SK-N-MC (cell line): ENCODE data around the gene CIZ1.

Experiments used
- DNase-seq: peaks from one replicate; pipeline ENCODE4 v3.0.0-alpha.2; 2011; ENCODE audit warnings: low read depth, low spot score
- H3K27ac ChIP-seq: fragments of 200-600 bp; sonication (generic); 2 replicates; pipeline ENCODE4 v1.5.1; 2016; ENCODE audit warnings: mixed run types
- H3K36me3 ChIP-seq: fragments of 200-600 bp; sonication (generic); 2 replicates; pipeline ENCODE4 v1.6.1; 2017; ENCODE audit warnings: antibody characterized with exemption, low read length, mixed read lengths; ENCODE audit not compliant: insufficient read depth
- H3K4me3 ChIP-seq: fragments of 200-600 bp; sonication (generic); 2 replicates; pipeline ENCODE4 v1.5.1; 2016
- H3K9ac ChIP-seq: fragments of 200-600 bp; sonication (generic); 2 replicates; pipeline ENCODE4 v1.8.0; 2017; ENCODE audit warnings: mixed run types, mixed read lengths; ENCODE audit not compliant: insufficient read length
- H3K9me3 ChIP-seq: fragments of 200-600 bp; sonication (generic); 2 replicates; pipeline ENCODE4 v1.6.1; 2017; ENCODE audit warnings: low read depth, mild to moderate bottlenecking, antibody characterized with exemption, low read length, moderate library complexity, mixed read lengths
- EZH2 ChIP-seq: fragments of 200-600 bp; sonication (generic); IDR thresholded peaks from one replicate; pipeline ENCODE4 v1.6.1; 2017; ENCODE audit warnings: antibody characterized with exemption
- FOXP2 ChIP-seq: optimal IDR thresholded peaks from 2 replicates; pipeline ENCODE3; 2011; ENCODE audit warnings: mild to moderate bottlenecking, moderate library complexity; ENCODE audit not compliant: insufficient read depth; ENCODE audit errors: extremely low read length, control extremely low read depth
- POLR2AphosphoS5 ChIP-seq: IDR thresholded peaks from 2 replicates; pipeline ENCODE4 v1.6.1; 2012; ENCODE audit warnings: mild to moderate bottlenecking, low read depth, low read length, borderline replicate concordance

Gene CIZ1

DNA sequence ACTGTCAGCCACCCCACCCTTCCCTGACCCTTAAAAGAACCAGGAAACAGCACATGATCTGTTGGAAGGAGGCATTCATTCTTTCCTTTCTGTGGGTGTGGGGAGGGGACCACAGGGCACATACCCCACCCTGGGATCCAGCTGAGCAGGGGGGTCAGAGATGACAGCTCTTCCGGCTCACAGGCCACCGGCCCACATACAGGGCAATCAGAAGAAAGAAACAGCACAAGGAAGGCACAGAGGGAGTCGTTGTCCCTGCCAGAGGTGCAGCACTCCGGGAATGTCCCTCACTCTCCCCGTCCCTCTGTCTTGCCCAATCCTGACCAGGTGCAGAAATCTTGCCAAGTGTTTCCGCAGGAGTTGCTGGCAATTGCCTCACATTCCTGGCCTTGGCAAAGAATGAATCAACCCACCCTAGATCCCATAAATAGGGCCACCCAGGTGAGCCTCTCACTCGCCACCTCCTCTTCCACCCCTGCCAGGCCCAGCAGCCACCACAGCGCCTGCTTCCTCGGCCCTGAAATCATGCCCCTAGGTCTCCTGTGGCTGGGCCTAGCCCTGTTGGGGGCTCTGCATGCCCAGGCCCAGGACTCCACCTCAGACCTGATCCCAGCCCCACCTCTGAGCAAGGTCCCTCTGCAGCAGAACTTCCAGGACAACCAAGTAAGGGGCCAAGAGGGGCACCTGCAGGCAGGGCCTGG is 42.2 kb downstream of the CIZ1 start, which contains the start of gene LCN2:
Gene LCN2 (plus strand): TSS at position 453 of the 701 bp plus-strand sequence. CDS start 73 bp downstream, at position 526.
- H3K36me3 ChIP-seq = no peaks in the 10 kb centered on the region
- no peak within 1 kb of the TSS for H3K27ac ChIP-seq
- no peaks in the 10 kb centered on the region for H3K9me3 ChIP-seq
- no peak within 1 kb of the TSS for H3K9ac ChIP-seq
- TF ChIP-seq FOXP2 (no peak), EZH2 (no peak), POLR2AphosphoS5 (no peak)
- H3K4me3 ChIP-seq = no peak within 1 kb of the TSS
- no peak for DNase-seq

DNA sequence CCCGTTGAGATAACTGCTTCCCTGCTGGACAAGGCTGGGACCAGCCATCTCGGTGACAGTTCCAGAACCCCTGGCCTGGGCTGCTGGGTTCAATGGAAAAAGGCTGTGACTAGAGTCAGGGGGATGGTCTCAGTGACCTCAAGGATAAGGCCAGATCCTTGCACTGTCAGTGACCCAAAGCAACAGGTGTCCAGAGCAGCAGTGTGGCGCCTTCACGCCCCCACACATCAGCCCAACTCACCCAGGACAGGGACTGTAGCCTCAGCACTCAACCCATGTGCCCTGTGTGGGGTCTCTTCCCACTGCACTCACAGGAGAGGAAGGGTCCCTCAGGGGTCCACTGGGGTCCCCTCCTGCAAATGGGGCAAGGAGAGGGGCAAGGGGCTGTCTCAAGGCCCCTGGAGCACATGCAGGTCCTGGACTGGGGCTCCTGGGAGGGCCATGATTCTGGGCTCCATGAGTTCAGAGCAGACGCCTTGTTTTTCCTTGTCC is 42.8 kb downstream of the CIZ1 start:
- no peak overlapping the region for H3K27ac ChIP-seq
- TF ChIP-seq EZH2 (no peak), POLR2AphosphoS5 (no peak), FOXP2 (no peak)
- no peaks in the 10 kb centered on the region for H3K9me3 ChIP-seq
- H3K4me3 ChIP-seq = no peak overlapping the region
- H3K36me3 ChIP-seq = no peaks in the 10 kb centered on the region
- no peak overlapping the region for H3K9ac ChIP-seq
- DNase-seq = no peak

DNA sequence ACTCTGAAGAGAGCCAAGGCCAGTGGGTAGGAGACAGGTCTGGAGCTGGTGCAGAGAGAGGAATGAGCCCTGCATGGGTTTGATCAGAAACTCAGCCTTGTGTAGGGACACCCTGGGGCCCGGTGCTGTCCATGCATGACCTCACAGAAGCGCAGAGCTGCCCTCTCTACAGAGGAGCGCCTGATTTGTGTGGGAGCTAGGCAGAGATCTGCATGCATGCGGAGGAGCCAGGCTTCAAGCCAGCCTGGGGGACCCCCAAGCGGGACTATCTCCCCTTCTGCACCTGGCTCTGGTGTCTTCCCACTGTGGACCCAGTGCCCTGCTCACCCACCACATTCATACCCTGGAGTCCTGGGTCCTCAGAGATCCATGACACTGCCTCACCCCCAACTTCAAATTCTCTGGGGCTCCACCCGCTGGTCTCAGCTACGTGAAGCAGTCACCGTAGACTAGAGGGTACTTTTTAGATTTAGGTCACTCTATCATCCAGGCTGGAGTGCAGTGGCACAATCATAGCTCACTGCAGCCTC is 44.7 kb downstream of the CIZ1 start:
- no peak overlapping the region for H3K4me3 ChIP-seq

DNA sequence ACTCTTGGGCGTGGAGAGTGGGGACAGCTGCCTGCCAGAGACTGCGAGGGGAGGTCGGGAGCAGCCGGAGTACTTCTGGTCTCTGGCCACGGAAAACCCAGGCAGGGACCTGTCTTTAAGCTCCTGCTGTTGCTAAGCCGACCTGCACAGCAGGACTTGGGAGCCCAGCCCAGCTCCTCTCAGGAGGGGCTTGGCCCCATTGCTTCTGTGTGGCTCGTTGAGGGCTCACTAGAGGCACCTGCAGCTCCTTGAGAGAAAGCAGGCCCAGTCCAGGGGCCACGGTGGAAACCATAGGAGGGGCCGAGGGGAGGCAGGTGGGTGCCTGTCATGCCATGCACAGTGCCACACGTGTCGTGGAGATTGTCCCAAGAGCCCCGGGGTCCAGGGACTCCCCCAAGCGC is 45.4 kb downstream of the CIZ1 start:
- H3K4me3 ChIP-seq = no peak overlapping the region
- no peak overlapping the region for H3K27ac ChIP-seq
- no peaks in the 10 kb centered on the region for H3K9me3 ChIP-seq
- TF ChIP-seq EZH2 (no peak), POLR2AphosphoS5 (no peak), FOXP2 (no peak)
- H3K9ac ChIP-seq = no peak overlapping the region
- no peak for DNase-seq
- no peaks in the 10 kb centered on the region for H3K36me3 ChIP-seq

More for the DNA sequence above, 44.7 kb downstream of the CIZ1 start:
- no peak for TF ChIP-seq FOXP2
- no peak for TF ChIP-seq EZH2
- no peak for TF ChIP-seq POLR2AphosphoS5
- H3K9me3 ChIP-seq = no peaks in the 10 kb centered on the region
- H3K36me3 ChIP-seq = no peaks in the 10 kb centered on the region
- no peak for DNase-seq
- no peak overlapping the region for H3K27ac ChIP-seq
- H3K9ac ChIP-seq = no peak overlapping the region

DNA sequence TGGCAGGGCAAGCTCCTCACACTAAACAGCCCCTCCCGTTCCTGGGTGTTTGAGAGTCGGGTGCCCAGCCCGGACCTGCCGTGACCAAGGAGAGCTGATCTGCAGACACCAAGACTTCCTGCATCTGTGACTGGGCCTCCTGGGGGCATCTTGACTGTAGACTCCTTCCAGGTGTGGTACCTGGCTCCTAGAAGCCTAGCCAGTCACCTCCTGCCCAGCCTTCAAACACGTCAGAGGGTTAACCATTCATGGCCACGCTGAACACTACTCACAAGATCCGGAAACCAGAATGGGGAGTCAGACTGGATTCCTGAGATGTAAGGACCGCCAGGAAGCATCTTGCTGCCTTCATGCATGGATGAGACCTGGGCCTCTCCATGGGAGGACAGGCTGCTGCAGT is 45.8 kb downstream of the CIZ1 start:
- DNase-seq = no peak
- no peak overlapping the region for H3K4me3 ChIP-seq
- no peak overlapping the region for H3K27ac ChIP-seq
- no peak overlapping the region for H3K9ac ChIP-seq
- H3K9me3 ChIP-seq = no peaks in the 10 kb centered on the region
- H3K36me3 ChIP-seq = no peaks in the 10 kb centered on the region
- no peak for TF ChIP-seq POLR2AphosphoS5
- TF ChIP-seq FOXP2 = no peak
- TF ChIP-seq EZH2 = no peak

DNA sequence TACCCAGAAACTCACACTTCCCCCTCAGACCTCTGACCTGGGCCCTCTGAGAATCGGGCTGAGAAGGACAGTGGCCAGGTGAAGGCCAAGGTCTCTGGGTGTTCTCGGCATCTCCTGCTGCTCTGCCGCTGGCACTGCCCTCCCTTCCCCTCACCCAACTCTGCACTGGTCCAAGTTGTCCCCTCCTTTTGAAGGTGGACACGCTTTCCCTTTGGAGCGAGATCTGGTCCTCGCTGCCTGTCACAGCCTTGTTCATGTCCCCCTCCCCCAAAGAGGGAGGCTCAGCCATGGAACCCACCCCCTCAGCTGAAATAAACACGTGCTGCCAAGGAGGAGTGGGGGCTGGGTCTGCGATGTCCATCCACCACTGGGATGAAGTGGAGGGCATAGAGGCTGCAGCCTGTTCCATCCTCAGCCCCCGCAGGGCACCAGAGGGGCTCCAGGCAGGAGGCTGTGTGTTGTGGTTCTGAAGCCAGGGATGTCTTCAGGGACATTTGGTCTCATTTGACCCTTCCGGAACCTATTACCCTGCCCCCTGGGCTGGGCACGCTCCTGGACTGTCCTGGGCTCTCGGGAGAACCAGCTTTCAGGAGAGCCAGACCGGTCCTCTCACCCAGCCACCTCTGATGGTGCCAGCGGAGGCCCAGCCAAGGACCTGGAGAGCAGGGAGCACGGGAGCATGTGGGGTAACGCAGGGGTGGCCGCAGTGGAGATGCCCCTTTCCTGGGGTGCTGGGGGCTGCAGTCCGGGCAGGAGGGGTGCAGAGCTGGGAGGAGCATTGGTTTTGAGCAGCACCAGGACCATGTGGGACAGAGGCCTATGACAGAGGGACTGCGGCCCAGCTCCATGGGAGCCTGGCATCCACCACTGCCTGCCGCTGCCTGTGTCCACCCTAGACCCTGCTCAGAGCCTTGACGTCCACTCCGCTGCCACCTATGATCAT is 46.9 kb downstream of the CIZ1 start:
- Histone ChIP-seq H3K9ac (no peak overlapping the region), H3K4me3 (no peak overlapping the region), H3K36me3 (no peaks in the 10 kb centered on the region), H3K9me3 (no peaks in the 10 kb centered on the region), H3K27ac (no peak overlapping the region)
- TF ChIP-seq EZH2 (no peak), FOXP2 (no peak), POLR2AphosphoS5 (no peak)
- no peak for DNase-seq

- Histone ChIP-seq H3K27ac (no peak overlapping the region), H3K9ac (no peak overlapping the region)
These were observed 47.7 kb downstream of the CIZ1 start for GRCh38 chr9:128143525-128144238.

DNA sequence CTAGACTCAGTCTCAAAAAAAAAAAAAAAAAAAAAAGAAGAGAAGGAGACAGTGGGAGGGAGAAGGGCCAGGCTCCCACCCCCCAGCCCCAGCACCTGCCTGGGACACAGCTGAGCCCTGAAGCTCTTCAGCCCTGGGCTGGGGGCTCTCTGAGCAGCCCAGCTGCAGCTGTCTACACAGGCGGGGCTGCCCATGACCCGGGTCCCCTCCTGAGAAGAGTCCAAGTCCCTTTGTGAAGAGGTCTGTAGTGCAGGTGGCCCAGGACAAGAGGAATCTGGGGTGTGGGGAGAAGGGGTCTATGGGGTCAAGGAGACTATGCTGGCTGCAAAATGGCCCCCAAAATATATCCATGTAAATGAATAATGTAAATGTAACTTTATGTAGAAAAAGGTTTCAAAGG is 48.8 kb downstream of the CIZ1 start:
- no peak overlapping the region for H3K4me3 ChIP-seq
- no peak for DNase-seq
- TF ChIP-seq EZH2 (no peak), POLR2AphosphoS5 (no peak), FOXP2 (no peak)
- no peak overlapping the region for H3K9ac ChIP-seq
- H3K36me3 ChIP-seq = no peaks in the 10 kb centered on the region
- no peaks in the 10 kb centered on the region for H3K9me3 ChIP-seq
- no peak overlapping the region for H3K27ac ChIP-seq

More at GRCh38 chr9:128143525-128144238, 47.7 kb downstream of the CIZ1 start:
- Histone ChIP-seq H3K9me3 (no peaks in the 10 kb centered on the region), H3K4me3 (no peak overlapping the region), H3K36me3 (no peaks in the 10 kb centered on the region)
- no peak for DNase-seq
- TF ChIP-seq EZH2 (no peak), FOXP2 (no peak), POLR2AphosphoS5 (no peak)
